Endothelial cell of umbilical vein (primary cell): ENCODE measurements around the gene CDH23. TPM values are rescaled to one million over a fixed set of nuclear protein-coding genes. Genes with fewer than 3 reads are reported as not detected.

Experiments
- BruUV-seq: library from RNA; stranded (reverse); fragments of 400-500 nt; replicated peaks from 2 replicates; lab custom pipeline; 2021; lab: Mats Ljungman, UMichigan
- CTCF ChIA-PET: fragments of 300-600, 350-600 bp; sonication (Branson Sonifier 250); formaldehyde crosslinking; loops from one replicate; lab custom pipeline; 2021; ENCODE audit warnings: antibody characterized with exemption, inconsistent platforms; lab: Charles Lee
- POLR2A ChIA-PET: fragments of 300-600, 350-600 bp; sonication (Branson Sonifier 250); formaldehyde crosslinking; loops from one replicate; lab custom pipeline; 2021; ENCODE audit warnings: antibody characterized with exemption, inconsistent platforms; lab: Charles Lee
- DNase-seq: peaks from one replicate; pipeline ENCODE4 v3.0.0-alpha.2; 2011; ENCODE audit warnings: low read depth, low spot score
- FAIRE-seq: peaks from 2 replicates; lab custom pipeline; 2011; peaks lifted over from hg19 to GRCh38; lab: Jason Lieb, UNC
- H2AFZ ChIP-seq: 2 replicates; pipeline ENCODE4 v1.6.0; 2012; ENCODE audit warnings: low read depth, low read length, control low read depth, inconsistent platforms
- H3K27ac ChIP-seq: 2 replicates; pipeline ENCODE4 v1.5.1; 2011; ENCODE audit warnings: low read depth, mild to moderate bottlenecking, control low read depth, low read length, moderate library complexity; ENCODE audit not compliant: insufficient read depth
- H3K27me3 ChIP-seq, 2 experiments: 2 replicates each; pipeline versions ENCODE4 v1.6.0 to v1.6.1; 2011; ENCODE audit warnings: low read length in 2 of 2, mixed read lengths in 1 of 2; ENCODE audit not compliant: control insufficient read depth in 2 of 2, insufficient read depth in 2 of 2
- H3K36me3 ChIP-seq, 2 experiments: 2 replicates in 1 of 2; 3 replicates in 1 of 2; pipeline ENCODE4 v1.5.1; 2011; ENCODE audit warnings: low read length in 2 of 2, mild to moderate bottlenecking in 1 of 2, moderate library complexity in 1 of 2; ENCODE audit not compliant: control insufficient read depth in 2 of 2, insufficient read depth in 2 of 2; ENCODE audit errors: extremely low read depth in 1 of 2
- H3K4me1 ChIP-seq: 3 replicates; pipeline ENCODE4 v1.5.1; 2011; ENCODE audit warnings: mild to moderate bottlenecking, low read length; ENCODE audit not compliant: control insufficient read depth, insufficient read depth; ENCODE audit errors: extremely low read depth
- H3K4me2 ChIP-seq: 2 replicates; pipeline ENCODE4 v1.6.1; 2011; ENCODE audit warnings: low read length, control low read depth, mixed read lengths; ENCODE audit not compliant: insufficient read depth
- H3K4me3 ChIP-seq, 3 experiments: fragments of 200-600 bp in 1 of 3; sonication (generic), shearing (Covaris generic) in 1 of 3; replicated peaks in 1 of 3; 2 replicates each; pipeline ENCODE4 v1.5.1; 2011 to 2016; ENCODE audit warnings: control low read depth in 3 of 3, low read length in 3 of 3, mild to moderate bottlenecking in 2 of 3, inconsistent platforms in 1 of 3, low read depth in 1 of 3, moderate library complexity in 1 of 3; ENCODE audit not compliant: insufficient read depth in 1 of 3
- H3K79me2 ChIP-seq: 2 replicates; pipeline ENCODE4 v1.6.0; 2012; ENCODE audit warnings: low read length, inconsistent platforms; ENCODE audit not compliant: control insufficient read depth, insufficient read depth
- H3K9ac ChIP-seq: replicated peaks from 2 replicates; pipeline ENCODE3; 2011; ENCODE audit warnings: low read length, control low read depth; ENCODE audit not compliant: insufficient read depth; ENCODE audit errors: extremely low read depth
- H3K9me1 ChIP-seq: replicated peaks from 3 replicates; pipeline ENCODE4 v1.6.0; 2011; ENCODE audit warnings: mild to moderate bottlenecking, low read length; ENCODE audit not compliant: control insufficient read depth, insufficient read depth; ENCODE audit errors: extremely low read depth
- H3K9me3 ChIP-seq: replicated peaks from 2 replicates; pipeline ENCODE4 v1.5.1; 2012; ENCODE audit warnings: low read length, inconsistent platforms; ENCODE audit not compliant: control insufficient read depth, insufficient read depth
- H4K20me1 ChIP-seq: replicated peaks from 2 replicates; pipeline ENCODE3; 2011; ENCODE audit warnings: mild to moderate bottlenecking, low read length; ENCODE audit not compliant: control insufficient read depth, insufficient read depth; ENCODE audit errors: extremely low read depth
- EZH2 ChIP-seq: IDR thresholded peaks from 2 replicates; pipeline ENCODE4 v1.6.1; 2012; ENCODE audit warnings: borderline replicate concordance, low read depth, mild to moderate bottlenecking, moderate library complexity, low read length, inconsistent platforms; ENCODE audit not compliant: severe bottlenecking
- FOS ChIP-seq: IDR thresholded peaks from 2 replicates; pipeline ENCODE4 v1.6.1; 2011; ENCODE audit warnings: mild to moderate bottlenecking, low read length, moderate library complexity, borderline replicate concordance; ENCODE audit not compliant: insufficient read depth
- GATA2 ChIP-seq: IDR thresholded peaks from 2 replicates; pipeline ENCODE4 v1.7.0; 2011; ENCODE audit warnings: low read depth, mild to moderate bottlenecking, moderate library complexity, mixed read lengths, low read length; ENCODE audit not compliant: insufficient read length, insufficient read depth
- JUN ChIP-seq: IDR thresholded peaks from 2 replicates; pipeline ENCODE4 v1.6.1; 2011; ENCODE audit warnings: borderline replicate concordance, low read depth; ENCODE audit not compliant: insufficient read length, insufficient read depth
- MAX ChIP-seq: IDR thresholded peaks from 2 replicates; pipeline ENCODE4 v1.6.1; 2011; ENCODE audit not compliant: insufficient read depth, insufficient read length
- MYC ChIP-seq: IDR thresholded peaks from one replicate; pipeline ENCODE4 v1.6.1; 2011; ENCODE audit warnings: mild to moderate bottlenecking, low read depth, low read length
- POLR2A ChIP-seq: IDR thresholded peaks from 2 replicates; pipeline ENCODE4 v1.6.1; 2012; ENCODE audit warnings: low read depth, mild to moderate bottlenecking, control low read depth, low read length
- POLR2AphosphoS5 ChIP-seq: IDR thresholded peaks from 2 replicates; pipeline ENCODE4 v1.6.1; 2012; ENCODE audit warnings: low read depth, mild to moderate bottlenecking, control low read depth, low read length, moderate library complexity; ENCODE audit not compliant: insufficient read depth
- dilution Hi-C: fragments of 300-500 bp; cut with MboI; formaldehyde crosslinking; loops from one replicate; pipeline ENCODE4 v1.15.0; 2019; ENCODE audit warnings: low sequenced_read_pairs; ENCODE audit not compliant: extremely low pct_ligation_motif_present
- intact Hi-C: fragments of 100-400 bp; cut with micrococcal nuclease; formaldehyde crosslinking; loops from one replicate; pipeline ENCODE4 v1.10.0; 2022
- polyA plus RNA-seq, 4 experiments: library from polyadenylated mRNA; depleted of rRNA in 3 of 4; stranded (reverse) in 3 of 4; unstranded in 1 of 4; fragments of >200 nt; gene quantifications; 2 replicates each; pipeline versions ENCODE4 v1.2.1 to v1.2.3, GENCODE V29; 2011 to 2012; ENCODE audit warnings: missing spikeins in 1 of 4
- total RNA-seq: library from RNA; stranded (reverse); gene quantifications from 2 replicates; pipeline ENCODE4 v1.2.3, GENCODE V29; 2021
- TF ChIP-seq, protein P1 (sequence below), 2 donors: IDR thresholded peaks; 1 replicate in 1 of 2; 2 replicates in 1 of 2; pipeline ENCODE4 v1.5.1; 2011; ENCODE audit warnings: low read length in 2 of 2, mild to moderate bottlenecking in 2 of 2, moderate library complexity in 2 of 2, control low read depth in 1 of 2, inconsistent platforms in 1 of 2, low read depth in 1 of 2; ENCODE audit not compliant: insufficient read depth in 1 of 2; ENCODE audit errors: extremely low read depth in 1 of 2

The CDH23 gene
- total and polyA plus RNA-seq, 2 donors (not counting 3 experiments of a cell fraction or from before 2014, with no cell fraction given): not detected

- ChIA-PET POLR2A (no interaction called here), CTCF (interaction anchor here (1.2 kb wide), 1 partner anchor 9 kb away, joined by 3 read pairs; no protein-coding TSS in a partner anchor)
- Histone ChIP-seq H3K79me2 (no peaks in the 10 kb centered on the region), H4K20me1 (no peaks in the 10 kb centered on the region), H3K27me3 (peaks cover 6 to 9% of the 10 kb centered on the region in 2 experiments), H3K9me3 (no peaks in the 10 kb centered on the region), H3K4me2 (no peak overlapping the region), H3K4me3 (no peak overlapping the region), H3K9ac (no peak overlapping the region), H3K4me1 (no peaks in the 10 kb centered on the region), H2AFZ (no peak overlapping the region), H3K9me1 (no peaks in the 10 kb centered on the region), H3K36me3 (no peaks in the 10 kb centered on the region), H3K27ac (no peak overlapping the region)
- DNase-seq (no peak), FAIRE-seq (no peak)
- dilution Hi-C loops: no loop called here
- TF ChIP-seq MYC: no peak
- TF ChIP-seq, protein P1, sequence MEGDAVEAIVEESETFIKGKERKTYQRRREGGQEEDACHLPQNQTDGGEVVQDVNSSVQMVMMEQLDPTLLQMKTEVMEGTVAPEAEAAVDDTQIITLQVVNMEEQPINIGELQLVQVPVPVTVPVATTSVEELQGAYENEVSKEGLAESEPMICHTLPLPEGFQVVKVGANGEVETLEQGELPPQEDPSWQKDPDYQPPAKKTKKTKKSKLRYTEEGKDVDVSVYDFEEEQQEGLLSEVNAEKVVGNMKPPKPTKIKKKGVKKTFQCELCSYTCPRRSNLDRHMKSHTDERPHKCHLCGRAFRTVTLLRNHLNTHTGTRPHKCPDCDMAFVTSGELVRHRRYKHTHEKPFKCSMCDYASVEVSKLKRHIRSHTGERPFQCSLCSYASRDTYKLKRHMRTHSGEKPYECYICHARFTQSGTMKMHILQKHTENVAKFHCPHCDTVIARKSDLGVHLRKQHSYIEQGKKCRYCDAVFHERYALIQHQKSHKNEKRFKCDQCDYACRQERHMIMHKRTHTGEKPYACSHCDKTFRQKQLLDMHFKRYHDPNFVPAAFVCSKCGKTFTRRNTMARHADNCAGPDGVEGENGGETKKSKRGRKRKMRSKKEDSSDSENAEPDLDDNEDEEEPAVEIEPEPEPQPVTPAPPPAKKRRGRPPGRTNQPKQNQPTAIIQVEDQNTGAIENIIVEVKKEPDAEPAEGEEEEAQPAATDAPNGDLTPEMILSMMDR (IDR thresholded peaks at IDR 0.05; ENCODE audit: extremely low read depth in 1 of 2, insufficient read depth in 1 of 2, low read depth in 1 of 2, low read length in 2 of 2): no peak
- TF ChIP-seq EZH2: no peak
- no peak for TF ChIP-seq POLR2AphosphoS5
- TF ChIP-seq POLR2A: no peak
- TF ChIP-seq JUN: no peak
- no peak for TF ChIP-seq FOS
- TF ChIP-seq GATA2: no peak
- no peak for TF ChIP-seq MAX
- BruUV-seq: no TSS peak
- intact Hi-C loops: no loop called here
Observed at GRCh38 chr10:71555724-71556119, 159.0 kb downstream of the CDH23 start.
